ENCODE measurements around the gene CCL26.
A peak's percentile ranks its signal among the peaks of the same experiment; 100 is the strongest.
"Not testable (repeated sequence)": the region's sequence is repeated elsewhere in the genome, so short reads cannot be mapped to it uniquely, and the experiment has no call there.

The CCL26 gene

DNA sequence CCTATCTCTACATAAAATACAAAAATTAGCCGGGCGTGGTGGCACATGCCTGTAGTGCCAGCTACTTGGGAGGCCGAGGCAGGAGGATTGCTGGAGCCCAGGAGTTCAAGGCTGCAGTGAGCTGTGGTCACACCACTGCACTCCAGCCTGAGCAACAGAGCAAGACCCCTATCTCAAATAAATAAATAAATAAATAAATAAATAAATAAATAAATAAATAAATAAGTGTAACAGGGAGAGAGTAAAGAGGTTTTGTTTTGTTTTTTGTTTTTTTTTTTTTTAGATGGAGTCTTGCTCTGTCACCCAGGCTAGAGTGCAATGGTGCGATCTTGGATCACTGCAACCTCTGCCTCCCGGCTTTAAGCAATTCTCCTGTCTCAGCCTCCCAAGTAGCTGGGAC lies 20.6 kb upstream of the CCL26 start:
- not testable (repeated sequence) for DNase-seq (ENCODE audit: low read depth in 2 of 2)

DNA sequence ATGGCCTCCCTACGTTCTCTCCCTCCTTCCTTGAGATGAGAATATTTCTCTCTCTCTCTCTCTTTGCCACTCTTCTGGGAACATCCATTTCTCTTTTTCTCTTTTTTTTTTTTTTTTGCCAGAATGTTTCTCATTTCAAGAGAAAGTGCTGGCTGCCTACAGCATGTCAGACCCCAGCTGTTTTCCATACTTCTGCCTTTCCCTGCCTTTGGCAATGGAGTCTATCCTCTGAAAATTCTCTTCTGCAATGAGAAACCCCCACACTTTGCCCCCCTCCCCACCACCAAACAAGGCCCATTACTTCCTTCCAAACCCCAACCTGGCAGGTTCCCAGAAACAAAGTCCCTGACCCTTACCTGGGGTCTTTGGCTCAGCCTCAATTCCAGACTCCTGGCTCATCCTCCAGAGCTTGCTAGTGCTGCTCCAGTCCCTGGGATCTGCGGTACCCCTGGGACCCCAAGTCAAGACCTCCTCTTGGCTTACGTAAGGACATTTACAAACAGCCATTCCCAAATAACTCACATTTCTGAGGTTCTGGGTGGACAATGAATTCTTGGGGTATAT lies 17.4 kb upstream of the CCL26 start:
- no peak for DNase-seq (ENCODE audit: low read depth in 2 of 2)

DNA sequence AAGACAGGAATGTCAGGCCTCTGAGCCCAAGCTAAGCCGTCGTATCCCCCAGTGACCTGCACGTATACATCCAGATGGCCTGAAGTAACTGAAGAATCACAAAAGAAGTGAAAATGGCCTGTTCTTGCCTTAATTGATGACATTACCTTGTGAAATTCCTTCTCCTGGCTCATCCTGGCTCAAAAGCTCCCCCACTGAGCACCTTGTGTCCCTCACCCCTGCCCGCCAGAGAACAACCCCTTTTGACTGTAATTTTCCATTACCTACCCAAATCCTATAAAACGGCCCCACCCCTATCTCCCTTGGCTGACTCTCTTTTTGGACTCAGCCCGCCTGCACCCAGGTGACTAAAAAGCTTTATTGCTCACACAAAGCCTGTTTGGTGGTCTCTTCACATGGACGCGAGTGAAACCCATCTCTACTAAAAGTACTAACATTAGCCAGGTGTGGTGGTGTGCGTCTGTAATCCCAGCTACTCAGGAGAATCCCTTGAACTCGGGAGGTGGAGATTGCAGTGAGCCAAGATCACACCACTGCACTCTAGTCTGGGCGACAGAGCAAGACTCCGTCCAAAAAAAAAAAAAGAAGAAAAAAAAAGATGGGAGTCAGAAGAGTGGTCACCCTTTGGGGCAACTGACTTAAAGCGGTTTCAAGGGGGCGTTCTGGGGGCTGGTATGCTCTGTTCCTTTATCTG lies 16.3 kb upstream of the CCL26 start:
- not testable (repeated sequence) for DNase-seq (ENCODE audit: low read depth in 2 of 2)

DNA sequence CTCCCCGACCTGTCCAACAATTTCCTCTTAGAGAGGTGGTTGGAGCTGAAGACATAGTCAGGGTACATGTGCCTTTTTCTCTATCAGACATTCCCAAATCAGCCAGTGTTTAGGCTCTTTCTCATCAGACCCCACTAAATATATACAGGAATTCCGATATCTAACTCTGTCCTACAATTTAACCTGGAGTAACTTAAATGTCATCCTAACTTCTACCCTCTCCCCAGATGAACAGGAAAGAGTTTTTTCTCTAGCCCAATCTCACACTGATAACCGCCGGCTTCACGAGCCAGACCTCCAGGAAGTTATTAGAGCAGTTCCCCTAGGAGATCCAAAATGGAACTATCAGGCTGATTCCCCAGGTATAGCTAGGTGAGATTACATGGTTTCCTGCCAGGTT lies 11.0 kb upstream of the CCL26 start:
- DNase-seq (ENCODE audit: low read depth in 2 of 2) = not testable (repeated sequence)

DNA sequence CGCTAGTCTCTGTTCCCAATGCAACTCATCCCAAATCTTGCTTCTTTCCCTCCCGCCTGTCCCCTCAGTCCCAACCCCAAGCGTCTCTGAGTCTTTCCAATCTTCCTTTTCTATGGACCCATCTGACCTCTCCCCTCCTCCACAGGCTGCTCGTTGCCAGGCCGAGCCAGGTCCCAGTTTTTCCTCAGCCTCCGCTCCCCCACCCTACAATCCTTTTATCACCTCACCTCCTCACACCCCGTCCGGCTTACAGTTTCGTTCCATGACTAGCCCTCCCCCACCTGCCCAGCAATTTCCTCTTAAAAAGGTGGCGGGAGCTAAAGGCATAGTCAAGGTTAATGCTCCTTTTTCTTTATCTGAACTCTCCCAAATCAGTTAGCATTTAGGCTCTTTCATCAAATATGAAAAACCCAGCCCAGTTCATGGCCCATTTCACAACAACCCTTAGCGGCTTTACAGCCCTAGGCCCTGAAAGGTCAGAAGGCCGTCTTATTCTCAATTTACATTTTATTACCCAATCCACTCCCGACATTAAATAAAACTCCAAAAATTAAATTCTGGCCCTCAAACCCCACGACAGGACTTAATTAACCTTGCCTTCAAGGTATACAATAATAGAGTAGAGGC lies 8.7 kb upstream of the CCL26 start:
- DNase-seq (ENCODE audit: low read depth in 2 of 2) = not testable (repeated sequence)

DNA sequence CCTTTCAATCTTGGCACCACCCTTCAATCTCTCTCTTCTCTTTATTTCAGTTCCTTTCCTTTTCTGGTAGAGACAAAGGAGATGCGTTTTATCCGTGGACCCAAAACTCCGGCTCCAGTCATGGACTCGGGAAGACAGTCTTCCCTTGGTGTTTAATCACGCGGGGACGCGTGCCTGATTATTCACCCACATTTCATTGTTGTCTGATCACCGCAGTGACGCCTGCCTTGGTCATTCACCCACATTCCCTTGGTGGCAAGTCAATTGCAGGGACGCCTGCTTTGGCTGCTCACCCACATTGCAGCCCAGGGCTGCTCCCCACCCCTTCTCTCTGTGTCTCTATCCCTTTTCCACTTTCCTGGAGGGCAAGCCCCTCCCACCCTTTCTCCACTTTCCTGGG lies 7.5 kb upstream of the CCL26 start:
- not testable (repeated sequence) for DNase-seq (ENCODE audit: low read depth in 2 of 2)

DNA sequence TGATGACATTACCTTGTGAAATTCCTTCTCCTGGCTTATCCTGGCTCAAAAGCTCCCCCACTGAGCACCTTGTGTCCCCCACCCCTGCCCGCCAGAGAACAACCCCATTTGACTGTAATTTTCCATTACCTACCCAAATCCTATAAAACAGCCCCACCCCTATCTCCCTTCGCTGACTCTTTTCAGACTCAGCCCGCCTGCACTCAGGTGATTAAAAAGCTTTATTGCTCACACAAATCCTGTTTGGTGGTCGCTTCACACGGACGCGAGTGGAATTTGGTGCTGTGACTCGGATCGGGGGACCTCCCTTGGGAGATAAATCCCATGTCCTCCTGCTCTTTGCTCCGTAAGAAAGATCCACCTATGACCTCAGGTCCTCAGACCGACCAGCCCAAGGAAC lies 7.0 kb upstream of the CCL26 start:
- not testable (repeated sequence) for DNase-seq (ENCODE audit: low read depth in 2 of 2)

DNA sequence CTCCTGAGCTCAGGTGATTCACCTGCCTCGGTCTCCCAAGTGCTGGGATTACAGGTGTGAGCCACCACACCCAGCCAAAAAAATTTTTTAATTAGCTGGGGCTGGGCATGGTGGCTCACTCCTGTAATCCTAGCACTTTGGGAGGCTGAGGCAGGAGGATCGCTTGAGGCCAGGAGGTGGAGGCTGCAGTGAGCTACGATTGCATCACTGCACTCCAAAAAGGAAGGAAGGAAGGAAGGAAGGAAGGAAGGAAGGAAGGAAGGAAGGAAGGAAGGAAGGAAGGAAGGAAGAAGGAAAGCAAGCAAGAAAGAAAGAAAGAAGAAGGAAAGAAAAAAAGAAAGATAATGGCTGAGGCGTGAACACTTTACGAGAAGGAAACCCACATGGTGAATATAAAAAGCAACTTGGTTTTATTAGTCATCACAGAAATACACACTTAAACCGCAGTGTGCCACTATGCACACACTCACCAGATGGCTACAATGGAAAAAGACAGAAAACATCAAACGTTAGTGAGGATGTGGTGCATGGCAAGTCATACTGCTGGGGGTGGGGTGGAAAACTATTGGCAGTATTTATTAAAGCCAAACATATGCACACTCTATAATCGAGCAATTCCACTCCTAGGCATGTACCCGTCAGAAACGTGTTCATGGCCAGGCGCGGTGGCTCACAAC lies 4.4 kb upstream of the CCL26 start:
- peak; percentile 21 to 36 for DNase-seq (ENCODE audit: low read depth in 2 of 2)

DNA sequence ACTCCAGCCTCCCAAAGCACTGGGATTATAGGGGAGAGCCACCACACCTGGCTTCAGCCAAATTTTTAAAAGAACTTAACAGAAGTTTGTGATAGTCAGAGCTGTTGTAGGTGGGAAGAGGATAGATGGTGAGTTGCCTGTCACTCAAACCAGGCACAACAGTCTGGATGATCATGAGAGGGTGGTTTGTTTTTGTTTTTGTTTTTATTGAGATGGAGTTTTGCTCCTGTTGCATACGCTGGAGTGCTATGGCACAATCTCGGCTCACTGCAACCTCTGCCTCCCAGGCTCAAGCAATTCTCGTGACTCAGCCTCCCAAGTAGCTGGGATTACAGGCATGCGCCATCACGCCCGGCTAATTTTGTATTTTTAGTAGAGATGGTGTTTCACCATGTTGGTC lies 1.9 kb upstream of the CCL26 start:
- DNase-seq (ENCODE audit: low read depth in 2 of 2) = not testable (repeated sequence)

DNA sequence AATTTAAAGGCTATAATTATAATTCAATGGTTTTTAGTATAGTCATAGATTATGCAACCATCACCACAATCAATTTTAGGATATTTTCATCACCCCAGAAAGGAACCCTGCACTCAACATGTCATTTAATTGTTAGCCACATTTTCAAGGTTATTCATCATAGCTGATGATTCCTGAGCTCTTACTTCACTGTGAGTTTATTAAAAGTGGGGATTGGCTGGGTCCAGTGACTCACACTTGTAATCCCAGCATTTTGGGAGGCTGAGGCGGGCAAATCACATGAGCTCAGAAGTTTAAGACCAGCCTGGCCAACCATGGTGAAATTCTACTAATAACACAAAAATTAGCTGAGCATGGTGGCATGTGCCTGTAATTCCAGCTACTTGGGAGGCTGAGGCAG lies 787 bp downstream of the CCL26 start:
- no peak for DNase-seq (ENCODE audit: low read depth in 2 of 2)

DNA sequence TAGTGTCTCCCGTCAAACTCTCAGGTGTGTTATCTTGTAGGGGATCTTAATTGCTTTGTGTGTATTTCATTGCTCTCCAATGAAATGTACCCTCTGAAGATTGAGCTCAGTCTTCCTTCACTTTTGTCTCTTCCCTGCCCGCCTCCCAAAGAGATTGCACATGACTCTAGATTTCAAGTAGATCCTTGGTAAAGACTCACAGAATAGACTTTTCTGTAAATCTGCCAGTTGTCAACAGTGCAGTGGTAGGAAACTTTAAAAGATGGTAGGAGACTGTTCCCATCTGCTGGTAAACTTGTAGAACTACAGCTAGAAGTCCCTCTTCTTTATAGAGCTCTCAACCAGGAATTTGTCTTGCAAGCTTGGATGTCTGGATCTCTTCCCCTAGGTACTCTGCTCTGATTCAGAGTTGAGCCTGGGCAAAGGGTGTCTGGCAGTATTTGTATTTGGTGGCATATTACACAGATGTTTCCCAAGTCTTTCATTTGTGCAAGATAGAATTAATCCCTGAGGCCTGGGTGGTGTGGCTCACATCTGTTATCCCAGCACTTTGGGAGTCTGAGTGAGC lies 9.6 kb downstream of the CCL26 start:
- no peak for DNase-seq (ENCODE audit: low read depth in 2 of 2)

DNA sequence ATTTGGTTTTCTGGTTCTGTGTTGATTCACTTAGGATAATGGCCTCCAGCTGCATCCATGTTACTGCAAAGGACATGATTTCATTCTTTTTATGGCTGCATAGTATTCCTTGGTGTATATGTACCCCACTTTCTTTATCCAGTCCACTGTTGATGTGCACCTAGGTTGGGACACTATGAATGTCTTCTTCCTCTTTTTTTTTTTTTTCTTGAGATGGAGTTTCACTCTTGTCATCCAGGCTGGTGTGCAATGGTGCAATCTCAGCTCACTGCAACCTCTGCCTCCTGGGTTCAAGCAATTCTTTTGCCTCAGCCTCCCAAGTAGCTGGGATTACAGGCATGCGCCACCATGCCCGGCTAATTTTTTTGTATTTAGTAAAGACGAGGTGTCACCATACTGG lies 10.2 kb downstream of the CCL26 start:
- not testable (repeated sequence) for DNase-seq (ENCODE audit: low read depth in 2 of 2)

DNA sequence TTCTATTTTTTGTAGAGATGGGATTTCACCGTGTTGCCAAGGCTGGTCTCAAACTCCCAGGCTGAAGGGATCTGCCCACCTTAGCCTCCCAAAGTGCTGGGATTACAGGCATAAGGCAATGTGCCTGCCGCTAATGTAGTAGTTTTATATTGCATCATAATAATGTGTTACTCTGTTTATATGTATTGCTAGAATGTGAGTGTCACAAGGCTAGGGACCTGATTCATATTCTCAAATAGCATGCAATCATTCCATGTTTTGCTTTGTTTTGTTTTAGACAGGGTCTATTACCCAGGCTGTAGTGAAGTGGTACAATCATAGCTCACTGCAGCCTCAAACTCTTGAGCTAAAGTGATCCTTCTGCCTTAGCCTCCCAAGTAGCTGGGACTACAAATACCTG lies 13.5 kb downstream of the CCL26 start:
- DNase-seq (ENCODE audit: low read depth in 2 of 2) = no peak

DNA sequence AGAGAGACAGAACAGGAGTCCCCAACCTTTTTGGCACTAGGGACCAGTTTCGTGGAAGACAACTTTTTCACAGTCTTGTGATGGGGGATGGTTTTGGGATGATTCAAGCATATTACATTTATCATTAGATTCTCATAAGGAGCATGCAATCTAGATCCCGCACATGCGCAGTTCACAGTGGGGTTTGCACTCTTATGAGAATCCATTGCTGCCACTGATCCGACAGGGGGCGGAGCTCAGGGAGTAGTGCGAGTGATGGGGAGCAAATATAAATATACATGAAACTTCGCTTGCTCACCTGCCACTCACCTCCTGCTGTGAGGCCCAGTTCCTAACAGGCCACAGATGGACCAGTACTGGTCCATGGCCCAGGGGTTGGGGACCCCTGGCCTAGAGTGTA lies 14.2 kb downstream of the CCL26 start:
- DNase-seq (ENCODE audit: low read depth in 2 of 2) = no peak

DNA sequence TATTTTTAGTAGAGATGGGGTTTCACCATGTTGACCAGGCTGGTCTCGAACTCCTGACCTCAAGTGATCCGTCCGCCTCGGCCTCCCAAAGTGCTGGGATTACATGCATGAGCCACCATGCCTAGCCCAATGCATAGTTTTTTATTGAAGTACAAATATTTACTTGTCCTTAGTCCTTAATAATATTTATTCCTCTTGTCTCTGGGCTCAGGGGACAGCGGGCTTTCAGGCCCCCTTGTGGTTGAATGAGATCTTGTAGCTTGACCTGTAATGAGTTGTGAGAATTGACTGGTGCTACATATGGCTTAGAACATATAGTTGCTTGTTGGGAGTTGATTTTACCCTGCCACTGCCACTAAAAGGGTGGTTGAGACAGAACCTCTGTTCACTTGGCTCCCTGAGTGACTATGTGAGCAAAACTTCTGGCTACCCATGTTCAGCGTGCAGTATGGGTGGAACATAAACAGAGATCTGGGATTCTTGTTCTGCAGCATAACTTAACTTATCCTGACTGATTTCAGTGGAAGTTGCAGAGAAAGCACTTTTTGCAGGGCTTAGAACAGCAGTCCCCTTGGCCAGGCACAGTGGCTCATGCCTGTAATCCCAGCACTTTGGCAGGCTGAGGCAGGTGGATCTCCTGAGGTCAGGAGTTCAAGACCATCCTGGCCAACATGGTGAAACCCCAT lies 14.9 kb downstream of the CCL26 start:
- no peak for DNase-seq (ENCODE audit: low read depth in 2 of 2)

DNA sequence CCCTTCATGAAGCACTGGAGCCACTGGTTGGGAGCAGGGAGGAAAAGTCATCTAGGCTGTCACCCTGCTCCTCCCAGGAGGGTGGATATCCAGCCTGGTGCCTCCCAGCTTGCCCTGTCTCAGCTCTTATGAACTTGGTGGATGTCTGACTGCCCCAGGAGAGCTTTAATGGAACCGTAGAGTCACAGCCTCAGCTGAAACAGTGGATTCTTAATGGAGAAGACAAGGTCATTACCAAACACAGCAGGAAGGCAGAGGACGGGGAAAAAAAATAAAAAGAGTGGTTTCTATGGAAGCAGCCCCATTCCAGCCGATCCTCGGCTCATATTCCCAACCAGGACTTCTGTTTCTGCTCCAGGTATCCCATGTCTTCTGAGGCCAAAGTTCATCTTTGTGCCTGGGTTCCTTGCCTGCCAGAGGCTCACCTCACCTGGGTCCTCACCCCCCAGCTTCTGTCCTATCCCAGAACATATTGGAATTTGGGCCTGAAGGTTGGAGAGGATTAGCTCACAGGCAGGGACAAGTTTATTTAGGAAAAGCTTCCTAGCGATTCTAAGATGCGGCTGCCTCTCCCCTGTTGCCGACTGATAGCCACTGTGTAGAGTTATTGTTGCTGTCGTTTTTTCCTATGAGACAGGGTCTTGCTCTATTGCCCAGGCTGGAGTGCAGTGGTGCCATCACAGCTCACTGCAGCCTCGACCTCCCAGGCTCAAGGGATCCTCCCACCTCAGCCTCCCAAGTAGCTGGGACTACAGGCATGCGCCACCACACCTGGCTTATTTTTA lies 15.6 kb downstream of the CCL26 start:
- no peak for DNase-seq (ENCODE audit: low read depth in 2 of 2)

DNA sequence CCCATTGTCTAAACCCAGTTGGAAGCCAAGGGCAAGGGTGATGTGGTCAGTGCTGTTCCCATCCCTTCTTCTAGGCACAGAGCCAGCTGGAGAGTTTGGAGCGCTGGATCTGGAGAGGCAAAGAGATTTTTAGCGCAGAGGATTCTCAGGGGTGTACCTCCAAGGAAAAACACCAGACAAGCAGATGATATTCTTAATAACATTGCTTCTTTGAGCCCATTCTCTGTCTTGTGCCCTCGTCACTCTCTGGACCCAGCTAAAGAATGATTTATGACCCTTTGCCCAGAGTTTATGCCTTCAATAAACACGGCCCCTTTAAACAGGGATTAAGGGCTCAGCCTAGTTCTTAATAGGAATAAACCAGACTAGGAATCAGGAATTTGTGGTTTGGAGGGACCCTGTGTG lies 28.6 kb downstream of the CCL26 start:
- no peak for DNase-seq (ENCODE audit: low read depth in 2 of 2)

DNA sequence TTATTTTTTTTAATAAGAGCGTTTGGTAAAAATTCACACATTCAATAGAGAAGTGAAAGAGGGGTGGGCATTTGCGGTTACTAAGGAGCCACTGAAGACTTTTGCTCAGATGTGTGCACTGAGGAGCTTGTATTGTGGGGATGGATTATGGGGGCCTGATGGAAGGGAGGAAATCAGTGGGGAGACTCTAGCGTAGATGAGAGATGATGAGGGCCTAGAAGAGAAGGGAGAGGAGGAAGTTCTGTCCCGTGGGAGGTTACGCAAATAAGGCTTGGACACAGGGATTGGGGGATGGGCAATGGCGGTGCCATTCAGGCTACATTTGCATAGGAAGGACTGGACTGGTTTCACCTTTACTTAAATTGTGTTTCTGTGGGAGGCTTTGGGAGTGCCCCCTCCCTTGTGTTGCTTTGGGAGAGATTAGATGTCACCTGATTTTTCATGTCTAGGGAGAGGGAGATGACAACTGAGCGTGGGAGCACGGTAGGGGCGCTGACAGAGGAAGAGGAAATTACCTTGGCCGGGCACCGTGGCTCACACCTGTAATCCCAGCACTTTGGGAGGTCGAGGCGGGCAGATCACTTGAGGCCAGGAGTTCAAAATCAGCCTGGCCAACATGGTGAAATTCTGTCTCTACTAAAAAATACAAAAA lies 31.0 kb downstream of the CCL26 start:
- DNase-seq (ENCODE audit: low read depth in 2 of 2) = no peak

DNA sequence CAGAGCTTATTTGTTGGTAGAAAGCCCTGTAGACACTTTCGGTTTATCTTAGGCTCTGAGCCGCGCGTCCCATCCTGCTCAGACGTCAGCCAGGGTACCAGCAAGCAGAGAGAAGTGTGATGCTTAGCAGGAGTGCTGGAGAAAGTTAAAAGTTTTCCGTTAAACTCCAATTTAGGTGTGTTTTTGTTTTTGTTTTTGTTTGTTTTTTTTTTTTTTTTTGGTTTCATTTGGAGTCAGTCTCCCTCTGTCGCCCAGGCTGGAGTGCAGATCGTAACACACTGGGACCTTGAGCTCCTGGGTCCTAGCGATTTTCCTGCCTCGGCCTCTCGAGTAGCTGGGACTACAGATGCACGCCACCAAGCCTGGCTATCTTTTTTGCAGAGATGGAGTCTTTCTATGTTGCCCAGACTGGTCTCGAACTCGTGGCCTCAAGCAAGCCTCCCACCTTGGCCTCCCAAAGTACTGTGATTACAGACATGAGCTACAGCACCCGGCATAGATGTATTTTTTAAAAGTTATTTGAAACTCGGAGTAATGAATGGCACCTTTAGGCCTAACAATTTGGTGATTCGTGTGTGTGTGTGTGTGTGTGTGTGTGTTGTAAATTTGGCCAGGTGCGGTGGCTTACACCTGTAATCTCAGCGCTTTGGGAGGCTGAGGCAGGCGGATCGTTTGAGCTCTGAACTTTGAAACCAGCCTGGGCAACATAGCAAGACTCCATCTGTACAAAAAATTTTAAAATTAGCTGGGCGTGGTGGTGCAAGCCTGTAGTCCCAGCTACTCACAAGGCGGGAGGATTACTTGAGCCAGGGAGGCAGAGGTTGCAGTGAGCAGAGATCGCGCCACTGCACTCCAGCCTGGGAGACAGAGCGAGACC lies 32.0 kb downstream of the CCL26 start:
- no peak for DNase-seq (ENCODE audit: low read depth in 2 of 2)

Data from stimulated activated CD8-positive, alpha-beta memory T cell treated with anti-CD3 and anti-CD28 coated beads, Interleukin-2, amount 100 ng/mL, for 48 hours (primary cell).